Fibroblast of skin of back (primary cell): ENCODE results near the gene LRFN2.

Experiments used
- DNase-seq: peaks from one replicate; pipeline ENCODE4 v3.0.0-alpha.2; 2013

Gene LRFN2

DNA sequence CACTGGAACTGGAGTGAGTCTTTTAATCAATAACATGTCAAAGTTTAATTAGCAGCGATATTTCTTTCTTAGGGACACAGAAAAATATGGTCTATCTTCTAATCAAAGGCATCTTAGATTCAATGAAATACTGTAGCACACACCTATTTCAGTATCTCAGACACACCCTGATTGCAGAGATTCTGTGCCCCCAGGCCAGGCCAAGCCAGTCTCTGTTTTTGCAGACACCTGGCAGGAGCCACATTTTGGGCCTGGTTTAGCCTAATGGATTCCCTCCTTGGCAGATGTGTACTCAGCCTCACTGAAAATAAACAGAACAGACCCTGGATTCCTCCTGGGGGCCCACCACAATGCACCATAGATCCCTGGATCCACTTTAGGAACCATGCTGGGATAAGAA, 74.8 kb downstream of the LRFN2 start:
- DNase-seq, result no peak

DNA sequence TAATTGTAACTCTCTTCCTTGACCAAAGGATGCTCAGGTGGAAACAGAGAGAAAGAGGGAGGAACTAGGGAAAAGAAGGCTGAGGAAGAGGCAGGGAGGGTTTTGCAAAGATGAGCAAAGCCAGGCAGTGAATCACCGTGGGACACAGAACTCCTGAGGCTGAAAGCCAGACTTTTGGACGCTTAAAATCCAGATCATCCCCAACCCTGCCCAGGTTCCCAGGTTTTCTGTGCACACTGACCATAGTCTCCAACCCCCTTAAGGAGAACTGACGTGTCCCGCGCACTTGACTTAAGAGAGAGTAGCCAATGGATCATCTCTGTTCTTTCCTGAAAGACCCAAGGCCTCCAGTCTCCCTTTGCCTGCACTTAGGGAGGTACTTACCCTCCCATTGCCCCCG, 75.3 kb downstream of the LRFN2 start:
- DNase-seq, result no peak

DNA sequence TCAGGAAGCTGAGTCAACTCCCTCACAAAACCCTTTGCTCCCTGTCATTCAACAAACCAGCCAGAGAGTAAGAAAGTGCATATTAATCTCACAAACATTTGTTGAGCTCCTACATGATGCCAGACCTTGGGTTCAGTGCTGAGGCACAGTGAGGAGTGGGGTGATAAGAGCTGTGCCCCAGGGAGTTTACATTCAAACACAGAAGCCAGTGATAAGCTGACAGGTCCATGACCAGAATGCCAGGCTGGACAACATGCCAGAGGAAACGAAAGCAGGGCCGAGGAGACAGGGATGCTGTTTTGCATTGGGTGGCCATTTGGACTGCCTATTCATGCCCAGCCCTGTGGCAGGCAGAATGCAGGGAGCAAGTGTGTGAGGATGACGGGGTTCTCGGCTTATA, 76.7 kb downstream of the LRFN2 start:
- DNase-seq, result no peak

DNA sequence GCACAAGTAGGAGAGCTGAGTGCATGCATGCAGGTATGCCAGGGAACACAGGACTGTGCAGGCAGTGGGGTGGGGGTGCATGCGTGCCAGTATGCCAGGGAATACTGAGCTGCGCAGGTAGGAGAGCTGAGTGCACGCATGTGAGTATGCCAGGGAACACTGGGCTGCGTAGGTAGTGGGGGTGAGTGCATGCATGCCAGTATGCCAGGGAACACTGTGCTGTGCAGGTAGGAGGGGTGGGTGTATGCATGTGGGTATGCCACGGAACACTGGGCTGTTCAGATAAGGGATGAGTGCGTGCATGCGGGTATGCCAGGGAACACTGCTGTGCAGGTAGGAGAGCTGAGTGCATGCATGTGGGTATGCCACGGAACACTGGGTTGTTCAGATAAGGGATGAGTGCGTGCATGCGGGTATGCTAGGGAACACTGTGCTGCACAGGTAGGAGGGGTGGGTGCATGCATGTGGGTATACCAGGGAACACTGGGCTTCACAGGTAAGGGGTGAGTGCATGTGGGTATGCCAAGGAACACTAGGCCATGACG, 77.4 kb downstream of the LRFN2 start:
- DNase-seq, result no peak

DNA sequence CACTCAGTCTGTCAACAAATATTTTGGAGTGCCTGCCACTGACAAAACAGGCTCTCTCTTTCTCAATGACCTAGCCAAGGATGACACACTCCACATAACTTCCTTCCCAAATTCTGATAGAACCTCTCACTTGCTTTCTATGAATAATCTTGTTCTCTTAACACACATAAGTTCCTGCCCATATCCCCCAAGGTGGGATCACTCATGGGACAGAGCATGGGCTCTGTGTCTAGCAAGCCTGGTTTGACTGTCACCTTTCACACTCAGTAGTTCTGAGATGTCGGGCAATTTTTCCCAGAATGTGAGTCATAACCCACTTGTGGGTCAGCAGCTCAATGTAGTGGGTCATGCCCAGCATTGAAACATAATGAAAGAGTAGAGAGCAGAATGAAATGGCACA, 78.1 kb downstream of the LRFN2 start:
- DNase-seq, result no peak

DNA sequence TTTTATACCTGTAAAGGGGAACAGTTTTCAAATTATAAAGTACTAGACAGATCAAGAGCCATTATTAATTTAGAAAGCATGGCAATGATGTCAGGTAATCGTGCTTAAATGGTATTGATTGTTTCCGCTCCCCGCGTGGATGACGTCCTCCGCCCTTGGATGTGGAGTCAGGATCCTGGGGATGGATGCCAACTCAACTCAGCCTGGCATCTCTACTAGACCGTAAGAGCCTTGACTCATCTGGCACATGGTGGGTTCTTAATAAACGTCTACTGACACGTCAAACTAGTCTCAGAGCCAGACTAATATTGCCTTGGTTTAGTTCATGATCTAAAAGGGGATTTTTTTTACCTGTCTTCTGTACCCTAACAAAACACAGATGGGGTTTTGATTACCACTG, 80.2 kb downstream of the LRFN2 start:
- no peak for DNase-seq

DNA sequence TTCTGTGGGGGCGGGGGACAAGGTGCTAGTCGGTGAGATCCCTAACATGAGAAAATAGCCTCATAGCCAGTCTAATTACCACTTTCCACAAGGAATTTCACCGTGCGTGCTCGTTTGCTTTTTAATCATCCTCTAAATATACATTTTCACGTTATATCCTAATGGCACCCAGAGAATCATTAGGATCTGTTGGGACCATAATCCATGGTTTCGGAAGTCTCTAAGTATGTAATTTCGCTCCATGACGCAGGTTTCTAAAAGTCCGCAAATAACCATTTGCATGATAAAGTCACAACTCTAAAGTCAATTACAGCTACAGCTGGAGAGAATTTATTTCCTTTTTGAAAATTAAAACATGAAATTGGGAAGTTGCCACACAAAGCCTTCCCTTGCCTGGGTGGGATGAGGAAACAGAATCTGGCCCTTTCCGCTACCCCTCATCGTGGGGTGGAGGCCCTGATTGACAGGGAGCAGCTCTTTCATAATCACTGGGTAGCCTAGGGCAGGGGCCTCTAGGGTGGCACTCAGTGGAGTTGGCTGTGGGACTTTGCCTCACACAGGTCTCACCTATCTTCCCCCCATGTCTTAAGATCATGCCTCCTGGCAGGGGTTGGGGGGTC, 81.9 kb downstream of the LRFN2 start:
- no peak for DNase-seq

DNA sequence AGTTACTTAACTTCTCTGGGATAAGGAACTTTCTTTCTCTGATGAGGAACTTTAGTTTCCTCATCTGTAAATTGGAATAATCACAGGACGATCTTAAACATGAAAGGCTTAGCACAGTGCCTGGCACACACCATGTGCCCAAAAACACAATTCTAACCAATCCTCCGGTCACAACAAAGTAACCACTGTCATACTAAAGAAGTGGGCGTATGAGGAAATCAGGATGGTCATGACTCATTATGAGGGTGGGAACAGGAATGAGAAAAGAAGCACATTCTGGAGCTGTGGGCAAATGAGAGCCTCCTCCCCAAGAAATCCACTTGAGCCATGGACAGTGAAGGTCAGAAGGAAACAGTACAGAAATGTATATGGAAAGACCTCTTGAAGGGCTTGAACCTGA, 82.9 kb downstream of the LRFN2 start:
- DNase-seq, result no peak

DNA sequence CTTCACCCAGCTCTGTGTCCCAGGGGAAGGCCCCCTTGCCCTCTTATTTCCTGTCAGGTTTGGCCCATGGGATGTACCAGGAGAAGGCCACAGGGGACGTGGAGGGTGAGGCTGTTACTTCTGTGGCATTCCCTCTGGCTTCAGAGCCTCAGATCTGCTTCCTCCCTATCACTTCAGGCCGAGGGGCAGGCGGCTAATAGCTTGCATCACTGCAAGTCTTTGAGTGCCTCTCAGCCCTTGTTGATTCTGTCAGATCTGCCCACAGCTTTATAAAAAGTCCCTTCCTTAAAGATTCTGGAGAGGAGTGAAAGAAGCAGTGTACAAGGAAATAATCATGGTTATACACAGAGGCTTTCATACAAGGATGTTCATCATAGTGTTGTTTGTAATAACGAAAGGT, 86.9 kb downstream of the LRFN2 start:
- no peak for DNase-seq

DNA sequence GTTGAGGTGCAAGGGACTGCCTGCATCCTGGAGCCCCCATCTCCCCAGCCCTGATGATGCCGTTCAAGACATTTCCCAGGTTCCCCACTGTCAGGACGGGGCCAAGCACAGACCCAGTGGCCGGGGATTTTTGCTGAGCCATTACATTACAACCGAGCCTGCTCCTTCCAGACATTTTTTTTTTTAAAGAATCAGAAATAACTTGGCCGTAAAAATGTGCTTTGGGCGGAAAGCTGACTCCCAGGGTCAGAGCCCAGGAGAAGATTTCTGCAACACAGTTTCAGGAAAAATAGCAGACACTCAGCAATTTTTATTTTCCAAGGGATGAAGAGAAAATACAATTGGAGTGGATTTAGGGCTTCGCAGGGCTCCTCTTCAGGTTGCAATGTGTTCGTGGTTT, 87.9 kb downstream of the LRFN2 start:
- DNase-seq, result no peak

DNA sequence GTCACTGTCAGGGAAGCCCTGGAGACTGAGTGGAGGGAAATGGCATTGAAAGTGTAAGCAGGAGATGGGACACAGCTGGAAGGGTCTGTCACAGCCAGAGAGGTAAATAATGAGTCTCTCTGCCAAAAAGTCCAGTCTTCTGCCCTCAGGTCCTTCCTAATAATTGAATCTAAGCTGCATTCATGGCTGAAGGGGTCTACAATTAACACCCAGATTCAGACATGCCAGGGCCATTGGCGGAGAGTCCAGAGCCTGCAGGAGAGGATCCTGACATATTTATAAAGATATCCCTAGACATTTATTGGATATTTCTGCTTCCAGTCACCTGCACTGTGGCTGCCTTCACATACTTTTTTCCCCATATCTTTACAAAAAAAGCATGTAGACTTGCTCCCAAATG, 89.0 kb downstream of the LRFN2 start:
- no peak for DNase-seq

DNA sequence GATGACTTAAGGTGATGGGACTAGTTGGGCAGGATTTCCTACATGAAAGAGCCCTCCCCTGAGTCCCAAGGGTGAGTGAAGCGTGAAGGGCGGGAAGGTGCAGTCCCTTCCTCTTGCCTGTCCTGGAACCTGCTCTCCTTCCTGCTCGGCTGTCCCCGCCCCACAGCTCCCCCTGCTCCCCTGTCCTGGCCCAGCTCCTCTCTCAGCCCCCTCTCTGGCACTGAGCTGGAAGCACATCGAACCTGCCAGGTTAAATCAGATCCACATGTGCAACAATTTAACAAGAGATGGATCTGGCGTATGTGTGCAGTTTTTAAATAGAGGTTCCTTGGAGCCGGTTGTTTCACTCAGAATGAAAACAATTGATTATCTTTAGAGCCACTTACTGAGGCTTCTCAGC, 95.0 kb downstream of the LRFN2 start:
- no peak for DNase-seq

DNA sequence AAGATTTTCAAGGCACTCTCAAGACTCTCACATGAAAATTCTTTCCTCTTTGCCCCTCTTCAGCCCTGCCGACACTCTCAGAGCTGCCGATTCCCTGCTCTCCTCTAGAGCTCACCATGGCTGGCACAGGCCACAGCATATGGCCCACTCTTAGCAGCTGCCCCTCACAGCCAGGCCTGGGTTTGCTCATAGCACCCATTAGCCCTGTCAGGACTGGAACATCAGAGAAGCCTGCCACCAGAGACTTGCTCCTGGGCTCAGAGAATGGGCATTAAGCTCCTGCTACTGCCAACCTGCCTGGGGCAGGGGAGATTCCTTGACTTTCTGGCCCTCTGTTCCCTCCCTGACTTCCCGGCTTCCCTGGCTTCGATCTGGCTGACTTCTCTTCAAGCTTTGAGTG, 96.7 kb downstream of the LRFN2 start:
- no peak for DNase-seq

DNA sequence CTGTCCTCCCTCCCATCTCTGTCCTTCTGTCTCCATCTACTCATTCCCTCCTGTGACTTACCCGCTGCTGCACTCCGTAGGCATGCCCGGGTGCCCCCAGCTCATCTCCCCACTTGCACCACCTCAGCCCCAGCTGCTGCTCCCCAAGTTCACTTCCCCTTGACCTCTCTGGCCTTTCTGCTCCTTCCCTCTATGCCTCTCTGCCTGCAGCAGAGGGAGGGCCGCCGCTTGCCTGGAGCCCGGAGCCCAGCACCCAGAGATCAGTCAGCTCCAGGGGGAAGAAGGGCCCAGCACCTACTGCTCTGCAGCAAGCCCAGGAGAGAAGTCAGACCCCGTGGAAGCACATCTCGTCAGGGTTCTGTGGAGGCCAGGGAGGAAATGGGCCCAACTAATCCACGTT, 97.4 kb downstream of the LRFN2 start:
- no peak for DNase-seq

DNA sequence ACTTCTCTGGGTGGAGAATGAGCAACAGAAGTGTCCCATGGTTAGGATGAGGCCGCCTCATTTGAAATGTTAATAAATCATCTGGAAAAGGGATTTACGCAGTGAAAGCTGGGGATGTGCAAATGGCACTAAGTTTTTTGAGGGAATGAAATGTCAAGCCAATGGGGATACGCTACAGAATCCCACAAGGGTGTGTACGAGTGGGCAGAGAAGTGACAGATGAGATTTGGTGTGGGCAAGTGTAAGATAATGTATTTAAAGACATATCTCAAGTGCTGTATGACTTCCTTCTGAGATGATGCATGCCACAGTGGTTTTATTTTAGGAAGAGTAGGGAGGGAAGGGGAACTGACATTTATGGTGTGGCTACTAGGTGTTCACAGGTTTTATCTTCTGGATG, 100.6 kb downstream of the LRFN2 start:
- no peak for DNase-seq

DNA sequence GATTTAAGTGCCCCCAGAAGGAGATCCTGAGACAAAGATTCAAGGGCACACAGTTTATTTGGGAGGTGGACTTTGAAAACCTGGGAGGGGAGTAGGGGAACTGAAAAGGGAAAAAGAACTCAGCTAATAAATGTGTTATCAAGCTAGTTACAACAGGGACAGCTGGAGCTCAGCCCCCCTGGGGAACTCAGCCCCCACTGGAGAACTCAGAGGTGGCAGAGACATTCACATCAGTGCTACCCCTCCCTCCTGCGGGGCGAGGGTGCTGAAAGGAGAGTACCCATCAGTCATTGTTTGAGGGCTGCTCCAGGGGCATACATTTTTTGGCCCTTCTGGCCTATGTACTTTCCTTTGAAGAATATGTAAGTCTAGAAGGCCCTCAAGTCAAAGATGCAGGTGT, 101.4 kb downstream of the LRFN2 start:
- no peak for DNase-seq

DNA sequence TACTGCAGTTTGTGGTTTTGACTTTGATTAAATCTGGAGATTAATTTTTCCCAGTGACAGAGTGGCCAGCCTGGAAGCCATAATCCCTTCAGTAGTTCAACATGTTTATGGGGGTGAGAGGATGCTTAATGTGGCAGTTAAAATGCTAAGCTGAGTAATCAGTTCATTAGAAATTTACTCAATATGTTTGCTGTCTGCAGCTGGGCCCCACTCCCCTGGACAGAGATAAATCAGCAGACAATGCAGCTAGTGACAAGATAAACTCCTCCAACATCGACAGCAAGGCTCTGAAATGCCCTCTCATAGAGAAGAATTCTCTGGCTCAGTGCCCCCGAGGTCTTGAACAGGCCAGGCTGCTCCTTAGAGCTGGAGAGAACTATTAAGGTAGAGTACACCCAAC, 101.9 kb downstream of the LRFN2 start:
- DNase-seq, result no peak

DNA sequence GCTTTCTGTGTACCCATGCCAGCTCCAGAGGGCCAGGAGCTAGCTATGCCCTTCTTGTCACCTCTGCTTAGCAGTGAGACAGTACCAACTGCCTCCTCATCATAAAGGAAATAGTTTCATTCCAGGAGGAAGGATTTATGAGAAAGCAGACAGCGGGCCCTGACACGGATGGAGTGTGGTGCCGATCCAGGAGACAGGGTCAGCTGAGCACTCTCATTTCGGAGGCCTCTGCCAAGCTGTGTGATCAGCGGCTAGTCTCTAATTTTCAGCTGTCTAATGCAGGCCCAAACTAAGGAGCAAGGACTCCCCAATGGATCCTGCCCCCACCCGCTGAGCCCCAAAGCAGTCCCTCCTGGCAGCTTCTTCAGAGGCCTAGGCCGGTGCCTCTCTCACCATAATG, 103.1 kb downstream of the LRFN2 start:
- no peak for DNase-seq

DNA sequence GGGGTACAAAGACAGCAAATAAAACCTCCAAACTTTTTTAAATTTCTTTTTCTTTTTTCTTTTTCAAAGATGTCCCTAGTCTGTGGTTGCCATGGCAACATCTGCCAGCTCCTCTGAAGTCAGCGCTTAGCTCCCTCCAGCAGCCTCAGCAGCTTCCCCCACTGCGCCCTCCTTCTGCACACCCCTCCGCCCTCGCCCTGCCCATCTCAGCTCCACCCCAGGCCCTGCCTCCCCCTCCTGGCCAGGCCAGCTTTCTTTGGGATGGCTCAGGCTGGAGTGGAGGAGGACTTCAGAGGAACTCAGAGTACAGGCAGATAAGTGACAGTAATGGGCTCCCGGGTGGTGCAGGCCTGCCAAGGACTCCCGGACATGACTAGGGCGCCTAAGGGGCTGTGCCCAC, 104.6 kb downstream of the LRFN2 start:
- no peak for DNase-seq

DNA sequence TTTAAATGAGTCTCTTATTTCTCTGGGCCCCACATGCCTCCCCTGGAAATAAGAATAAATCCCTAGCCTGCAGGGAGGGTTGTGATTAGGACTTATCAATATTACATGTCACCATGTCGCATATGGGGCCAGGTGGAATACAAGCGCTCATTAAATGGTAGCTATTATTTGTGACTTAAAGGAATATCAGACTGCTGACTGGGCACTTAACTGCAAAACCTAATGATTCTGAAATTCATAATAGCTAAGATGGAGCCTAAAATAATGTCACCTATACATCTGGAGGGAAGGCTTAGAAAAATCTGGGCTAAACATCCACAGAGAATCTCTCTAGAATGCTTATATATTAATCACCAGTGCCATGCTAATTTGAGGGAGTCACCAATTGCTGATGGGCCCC, 106.5 kb downstream of the LRFN2 start:
- no peak for DNase-seq

DNA sequence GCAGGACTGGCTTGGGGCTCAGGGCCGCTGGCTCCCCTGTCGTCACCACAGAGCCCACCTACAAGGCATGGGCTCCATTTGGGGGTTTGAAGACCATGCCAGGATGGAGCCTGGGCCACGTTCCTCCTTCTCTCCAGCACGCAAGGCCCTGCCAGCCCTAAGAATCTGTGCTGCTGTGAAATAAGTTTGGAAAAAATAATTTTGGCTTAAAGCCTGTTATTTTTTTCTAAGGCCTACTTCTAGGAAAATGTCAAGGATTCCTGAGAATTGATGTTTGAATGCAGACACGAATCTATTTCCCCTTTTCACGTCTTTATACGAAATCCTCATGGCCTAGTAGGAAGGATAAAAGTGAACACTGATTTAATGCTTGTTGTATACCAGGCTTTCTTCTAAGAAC, 107.5 kb downstream of the LRFN2 start:
- DNase-seq, result no peak

DNA sequence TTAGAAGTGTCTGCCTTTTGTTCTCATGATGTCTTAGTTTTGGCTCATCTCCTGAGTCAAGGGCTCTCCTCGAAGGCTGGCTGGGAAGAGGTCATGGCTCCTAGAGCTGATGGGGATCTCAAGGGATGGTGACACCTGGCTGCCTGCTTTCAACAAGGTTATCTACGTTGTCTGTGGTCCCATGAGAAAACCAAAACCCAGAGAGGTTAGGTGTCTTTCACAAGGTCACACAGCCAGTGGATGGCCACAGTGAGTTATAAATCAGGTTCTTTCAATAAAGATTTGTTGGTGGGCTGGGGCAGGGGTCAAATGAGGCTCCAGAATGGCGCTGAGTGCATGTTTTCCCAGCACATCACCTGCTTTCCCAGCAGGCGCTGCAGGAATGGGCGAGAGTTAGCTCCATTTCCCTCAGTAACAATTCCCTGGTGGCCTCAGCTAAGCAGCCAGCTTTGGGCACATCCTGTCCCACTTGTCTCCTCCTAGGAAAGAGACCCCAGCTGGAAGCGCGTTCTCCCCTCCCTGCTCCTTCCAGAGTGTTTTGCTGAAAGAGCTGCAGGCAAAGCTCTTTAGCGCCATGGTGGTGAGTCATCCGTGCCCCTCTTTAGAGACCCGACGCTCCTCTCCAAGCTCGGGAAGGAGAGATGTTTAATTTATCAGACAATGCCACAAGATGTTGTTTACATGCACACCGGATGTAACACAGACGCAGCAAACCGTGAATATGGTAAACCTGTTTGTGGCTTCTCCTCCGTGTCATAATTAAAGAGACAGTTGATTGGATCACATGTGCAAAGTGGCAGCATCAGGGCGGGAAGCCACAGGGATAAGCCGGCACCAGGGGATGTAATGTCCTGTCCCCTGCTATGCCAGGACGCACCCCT, 109.7 kb downstream of the LRFN2 start:
- DNase-seq, result no peak

DNA sequence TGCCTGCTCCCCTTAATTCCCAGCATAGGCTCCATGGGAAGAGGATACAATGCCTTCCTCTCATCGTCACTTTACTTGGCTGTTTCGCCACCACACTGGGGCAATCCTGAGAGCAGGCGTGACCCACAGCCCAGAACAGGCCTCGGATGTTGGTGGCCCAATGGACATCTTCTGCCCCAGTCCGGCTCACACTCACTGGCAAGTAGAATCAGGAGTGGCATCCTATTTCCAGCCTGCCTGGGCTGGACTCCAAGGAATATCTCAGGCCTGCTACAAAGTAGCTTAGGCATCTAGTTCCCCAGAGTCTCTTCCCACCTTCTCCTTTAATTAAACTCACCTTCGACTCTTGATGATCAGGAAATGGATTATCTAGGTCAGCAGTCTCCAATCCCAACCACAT, 110.5 kb downstream of the LRFN2 start:
- DNase-seq, result no peak

DNA sequence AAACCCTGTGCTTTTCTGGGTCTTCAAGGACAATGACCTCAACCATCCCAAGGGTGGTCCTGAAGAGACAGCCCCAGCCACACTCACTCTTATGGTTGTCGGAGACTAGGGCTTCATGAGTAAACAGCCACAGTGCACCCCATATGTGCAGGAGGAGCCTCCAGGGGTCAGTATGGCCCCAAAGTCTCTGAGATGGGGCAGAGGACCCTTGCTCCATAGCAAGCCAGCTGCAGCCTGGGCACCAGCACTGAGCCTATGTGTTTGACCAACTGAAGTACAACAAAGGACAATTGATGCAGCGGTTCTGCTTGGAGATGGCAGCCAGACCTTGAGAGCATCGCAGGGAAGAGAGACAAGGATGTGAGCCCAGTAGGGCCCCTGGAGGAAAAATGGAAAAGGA, 112.2 kb downstream of the LRFN2 start:
- DNase-seq, result no peak
